Measurements from ENCODE around the gene BCORL1.

BCORL1 gene

DNA sequence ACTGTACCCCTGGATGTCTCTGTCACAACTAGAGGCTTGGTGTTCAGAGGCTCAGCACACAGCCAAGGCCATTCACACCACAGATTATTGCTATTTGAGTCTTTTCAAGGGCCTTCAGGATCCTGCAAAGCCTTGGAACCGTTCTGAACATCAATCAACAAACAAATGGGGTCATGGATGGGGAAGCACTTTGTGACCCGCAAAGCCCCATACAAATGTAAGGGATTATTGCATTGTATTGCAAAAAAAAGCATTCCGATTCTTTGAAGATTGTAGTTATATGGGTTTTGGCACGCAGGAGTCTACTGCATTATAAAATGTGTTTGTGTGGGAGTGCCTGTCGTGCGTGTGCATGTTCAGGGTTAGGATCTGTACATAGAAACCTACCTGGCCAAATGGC lies 17.3 kb upstream of the BCORL1 start:
- no peak for DNase-seq (ENCODE audit: low spot score)

DNA sequence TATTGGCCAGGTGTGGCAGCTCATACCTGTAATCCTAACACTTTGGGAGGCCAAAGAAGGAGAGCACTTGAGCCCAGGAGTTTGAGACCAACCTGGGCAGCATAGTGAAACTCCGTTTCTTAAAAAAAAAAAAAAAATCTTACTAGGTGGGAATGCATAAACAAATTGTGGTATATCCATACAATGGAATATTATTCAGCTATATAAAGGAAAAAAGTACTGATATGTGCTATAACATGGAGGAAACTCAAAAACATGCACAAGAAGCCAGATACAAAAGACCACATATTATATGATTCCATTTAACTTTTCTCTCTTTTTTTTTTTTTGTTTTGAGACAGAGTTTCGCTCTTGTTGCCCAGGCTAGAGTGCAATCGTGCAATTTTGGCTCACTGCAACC lies 13.5 kb upstream of the BCORL1 start:
- DNase-seq (ENCODE audit: low spot score), result no peak

DNA sequence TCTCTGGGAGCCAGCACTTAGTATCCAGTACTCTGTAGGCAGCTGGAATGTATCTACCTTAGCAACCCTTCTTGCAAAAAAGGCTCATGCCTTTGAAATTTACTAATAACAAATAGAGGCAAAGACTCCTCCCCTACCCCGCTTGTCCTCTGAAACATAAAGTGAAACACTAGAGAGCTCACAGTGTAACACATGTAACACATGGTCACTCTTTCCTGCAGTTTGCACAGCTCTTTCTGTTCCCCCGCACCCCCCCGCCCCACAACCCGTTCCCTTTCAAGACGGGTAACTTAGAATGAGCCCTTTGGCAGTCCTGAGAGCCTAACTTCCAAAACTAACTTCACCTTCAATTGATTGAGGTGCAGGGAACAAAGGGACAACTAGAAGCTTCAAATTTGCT lies 6.0 kb upstream of the BCORL1 start:
- no peak for DNase-seq (ENCODE audit: low spot score)

DNA sequence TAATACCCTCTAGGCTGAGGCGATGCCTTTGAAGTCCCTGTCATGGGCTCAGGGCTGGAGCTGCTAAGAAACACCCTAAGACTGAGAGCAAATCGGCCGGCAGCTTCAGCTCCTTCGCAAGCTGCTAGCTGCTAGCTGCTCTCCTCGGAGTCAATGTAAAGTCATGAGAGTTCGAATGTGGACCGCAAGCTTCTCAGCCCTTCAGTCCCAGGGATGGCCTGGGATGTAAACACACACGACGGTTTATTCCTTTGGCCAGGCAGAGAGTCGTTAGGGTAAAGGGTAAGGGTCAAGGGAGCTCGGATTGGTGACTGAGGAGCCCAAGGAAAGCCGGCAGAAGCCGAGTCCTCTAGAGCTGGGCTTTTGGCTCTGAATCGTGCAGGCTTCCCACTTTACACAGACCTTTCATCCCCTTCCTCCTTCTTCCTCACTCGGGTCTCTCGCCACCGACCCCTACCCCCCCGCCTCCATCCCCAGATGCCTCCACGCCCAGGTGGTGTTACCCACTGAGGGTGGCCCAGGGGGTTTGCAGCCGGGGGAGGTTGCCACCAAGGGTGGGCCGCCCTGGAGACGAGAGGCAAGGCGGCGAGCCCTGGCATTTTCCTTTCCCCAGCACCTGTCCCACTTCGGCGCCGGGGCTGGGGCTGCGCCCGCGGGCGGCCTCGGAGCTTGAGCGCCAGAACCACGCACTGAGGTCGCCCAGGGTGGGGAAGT lies 3.1 kb upstream of the BCORL1 start:
- no peak for DNase-seq (ENCODE audit: low spot score)

DNA sequence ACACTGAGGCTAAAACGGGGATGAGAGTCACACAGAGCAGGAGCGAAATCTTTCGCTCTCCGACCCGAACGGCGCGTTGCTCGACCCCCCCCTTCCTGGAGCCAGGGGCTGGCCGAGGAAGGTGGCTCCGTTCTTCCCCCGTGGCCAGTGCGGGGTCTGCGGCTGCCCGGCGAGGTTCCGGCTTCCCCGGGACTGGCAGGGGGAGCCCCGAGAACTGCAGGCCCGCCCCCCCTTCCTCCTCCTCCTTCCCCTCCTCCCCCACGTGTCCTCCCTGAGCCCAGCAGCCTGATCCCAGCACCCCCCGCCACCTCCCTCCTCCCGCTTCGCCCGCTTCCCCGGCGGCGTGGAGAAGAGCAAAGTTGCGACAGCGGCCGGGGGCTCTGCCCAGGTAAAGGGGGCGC lies 2.4 kb upstream of the BCORL1 start:
- no peak for DNase-seq (ENCODE audit: low spot score)

DNA sequence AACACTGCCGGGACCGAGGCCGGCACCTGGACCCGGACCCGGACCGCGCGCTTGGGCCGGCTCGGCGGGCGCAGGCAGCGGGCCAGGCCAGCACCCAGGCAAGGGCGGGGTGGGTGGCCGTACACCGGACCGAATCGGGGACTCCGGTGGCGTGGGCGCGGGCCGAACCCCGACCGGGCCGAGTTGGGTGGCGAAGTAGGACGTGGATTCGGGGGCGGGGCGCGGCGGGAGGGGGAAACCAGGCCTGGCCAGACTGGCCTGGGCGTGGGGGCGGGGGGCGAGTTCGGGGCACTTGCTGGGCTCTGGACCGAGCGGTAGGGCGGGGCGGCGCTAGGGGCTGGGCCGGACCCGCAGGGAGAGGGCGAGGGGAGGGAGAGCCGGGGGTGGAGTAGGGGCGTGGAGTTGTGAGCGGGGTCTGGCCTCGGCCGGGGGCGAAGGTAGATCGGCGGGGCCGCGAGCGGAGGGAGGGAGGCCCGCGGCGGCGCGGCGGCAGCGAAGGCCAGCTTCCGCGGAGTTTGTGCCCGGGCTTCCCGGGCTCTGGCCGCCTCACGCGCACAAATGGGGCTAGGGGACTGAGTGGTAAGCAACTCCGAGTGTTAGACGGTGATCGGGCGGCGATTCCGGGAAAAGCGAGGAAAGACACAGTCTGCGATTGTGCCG lies 1.8 kb upstream of the BCORL1 start:
- DNase-seq (ENCODE audit: low spot score), result no peak

DNA sequence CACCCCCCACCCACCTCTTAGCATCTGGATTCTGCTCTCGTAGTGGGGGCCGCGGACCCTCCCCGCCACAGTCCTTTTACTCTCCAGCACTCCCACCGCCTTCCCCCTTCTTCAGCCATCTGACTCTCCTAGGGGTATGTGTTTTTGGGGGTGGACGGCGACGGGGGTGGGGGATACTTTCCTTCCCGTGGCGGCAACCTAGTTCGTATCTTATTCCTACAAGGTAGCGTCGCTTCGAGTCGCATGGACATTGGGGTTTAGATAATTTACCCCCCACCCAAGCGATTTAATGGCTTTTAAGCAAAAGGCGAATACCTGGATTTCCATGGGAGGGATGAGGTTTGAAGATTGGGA lies 1.3 kb upstream of the BCORL1 start:
- DNase-seq (ENCODE audit: low spot score), result no peak

DNA sequence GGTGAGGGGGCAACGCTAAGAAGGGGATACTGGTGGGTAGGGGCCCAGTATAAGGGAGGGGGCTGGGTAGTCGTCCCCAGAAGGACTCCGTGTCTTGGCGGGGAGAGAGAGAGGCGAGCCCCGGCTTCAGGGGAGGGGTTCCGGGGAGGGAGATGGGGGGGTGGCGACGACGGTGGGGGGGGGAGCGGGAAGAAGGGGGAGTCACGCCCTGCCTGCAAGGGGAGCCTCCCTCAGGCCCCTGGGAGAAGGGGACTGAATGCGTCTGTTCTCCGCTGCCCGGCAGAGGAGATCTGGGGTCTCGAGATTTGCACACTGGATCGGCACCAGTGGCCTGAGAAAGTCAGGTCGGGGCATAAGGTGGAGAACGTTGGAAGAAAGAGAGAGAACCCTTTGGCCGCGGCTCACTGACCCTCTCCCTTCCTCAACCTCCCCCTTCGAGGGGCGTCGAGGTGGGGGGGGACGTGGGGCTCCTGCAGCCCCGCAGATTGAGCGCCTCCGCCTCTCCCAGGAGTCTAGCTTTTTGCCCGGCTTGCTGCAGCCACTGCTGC lies 609 bp upstream of the BCORL1 start:
- DNase-seq (ENCODE audit: low spot score), result no peak

DNA sequence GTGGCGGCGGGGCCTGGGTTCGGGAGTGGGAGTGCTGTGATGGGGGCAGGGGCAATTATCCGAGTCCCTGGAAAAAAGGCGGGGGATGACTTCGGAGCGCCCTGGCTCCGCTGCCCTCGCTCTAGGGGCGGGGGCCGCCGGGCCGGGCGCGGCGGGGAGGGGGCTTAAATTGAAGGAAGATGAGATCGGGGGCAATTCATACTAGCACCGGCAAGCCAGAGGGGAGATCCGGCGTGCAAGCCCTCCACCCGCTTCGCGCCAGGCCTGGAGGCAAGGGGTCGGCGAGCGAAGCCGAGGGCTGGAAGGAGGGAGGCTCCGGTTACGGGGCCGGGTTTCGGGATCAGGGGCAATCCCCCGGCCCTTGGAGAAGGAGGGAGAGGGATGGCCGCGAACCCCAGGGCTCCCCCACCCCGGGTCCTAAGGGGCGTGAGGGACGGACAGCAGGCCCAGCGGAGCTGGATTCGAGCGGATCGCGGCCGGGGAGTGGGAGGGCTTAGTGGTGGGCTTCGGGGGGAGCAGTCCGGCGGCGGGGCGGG lies 1.2 kb downstream of the BCORL1 start:
- DNase-seq (ENCODE audit: low spot score), result no peak

DNA sequence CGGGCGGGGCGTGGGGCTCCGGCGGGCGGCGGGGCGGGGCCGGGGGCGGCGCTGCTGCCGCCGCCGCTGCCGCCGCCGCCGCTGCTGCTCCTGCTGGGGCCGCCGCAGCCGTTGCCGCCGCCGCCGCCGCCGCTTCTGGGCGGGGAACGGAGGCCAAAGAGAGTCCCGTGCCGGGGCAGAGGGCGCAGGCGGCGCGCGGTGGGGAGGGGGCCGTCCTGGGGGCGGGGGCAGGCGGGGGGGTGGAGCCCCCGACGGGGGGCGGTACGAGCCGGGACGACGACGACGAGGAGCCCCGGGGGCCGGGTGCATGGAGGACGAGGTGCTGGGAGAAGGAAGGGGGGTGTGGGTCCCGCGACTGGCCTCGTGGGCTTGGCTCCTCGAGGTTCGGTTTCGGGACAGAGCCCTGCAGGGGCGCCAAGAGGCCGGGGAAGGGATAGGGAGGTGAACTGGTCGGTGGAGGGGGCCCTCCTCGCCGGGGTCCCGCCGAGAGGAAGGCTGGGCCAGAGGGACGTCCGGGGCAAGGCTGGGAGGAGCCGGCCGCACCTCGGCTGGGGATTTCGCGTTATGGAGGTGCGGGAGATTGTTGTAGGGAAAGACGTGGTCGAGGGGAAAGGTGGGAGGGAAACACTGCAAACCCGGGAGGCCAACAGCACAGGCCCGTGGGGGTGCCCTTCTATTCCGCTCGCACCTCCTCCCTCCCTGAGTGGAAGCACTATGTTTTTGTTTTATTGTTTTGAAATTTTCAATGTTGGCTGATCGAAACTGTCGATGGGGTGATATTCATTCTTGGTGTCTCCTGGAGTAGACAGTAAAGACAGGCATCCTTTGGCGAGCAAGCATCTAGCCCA lies 1.9 kb downstream of the BCORL1 start:
- DNase-seq (ENCODE audit: low spot score), result no peak

DNA sequence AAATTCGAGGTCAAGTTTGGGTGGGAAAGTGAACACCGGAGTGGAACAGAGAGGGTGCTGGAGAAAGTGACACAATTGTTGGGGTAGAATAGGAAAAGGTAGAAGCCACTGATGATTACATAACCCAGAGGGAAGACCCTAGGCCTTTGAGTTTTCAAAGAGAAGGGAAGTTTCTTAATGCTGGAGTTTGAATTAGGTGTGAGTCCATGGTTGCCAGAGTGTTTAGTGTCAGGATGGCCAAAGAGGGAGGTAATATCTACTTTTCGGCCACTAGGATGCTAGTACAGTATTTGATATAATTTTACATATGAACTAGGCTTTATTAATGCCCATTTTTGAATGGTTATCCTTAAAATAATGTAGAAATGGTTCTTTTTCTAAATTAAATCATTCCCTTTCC lies 5.4 kb downstream of the BCORL1 start:
- no peak for DNase-seq (ENCODE audit: low spot score)

DNA sequence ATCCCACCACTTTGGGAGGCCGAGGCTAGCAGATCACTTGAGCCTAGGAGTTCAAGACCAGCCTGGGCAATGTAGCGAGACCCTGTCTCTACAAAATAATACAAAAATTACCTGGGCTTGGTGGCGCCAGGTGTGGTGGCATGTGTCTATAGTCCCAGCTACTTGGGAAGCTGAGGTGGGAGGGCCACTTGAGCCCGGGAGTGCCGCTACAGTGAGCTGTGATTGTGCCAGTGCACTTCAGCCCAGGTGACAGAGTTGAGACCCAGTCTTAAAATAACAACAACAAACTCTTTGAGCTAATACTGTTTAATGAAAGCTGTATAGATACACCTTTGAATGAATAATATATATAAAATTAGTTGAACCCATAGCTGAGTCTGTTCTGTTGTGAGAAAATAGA lies 9.7 kb downstream of the BCORL1 start:
- DNase-seq (ENCODE audit: low spot score), result no peak

DNA sequence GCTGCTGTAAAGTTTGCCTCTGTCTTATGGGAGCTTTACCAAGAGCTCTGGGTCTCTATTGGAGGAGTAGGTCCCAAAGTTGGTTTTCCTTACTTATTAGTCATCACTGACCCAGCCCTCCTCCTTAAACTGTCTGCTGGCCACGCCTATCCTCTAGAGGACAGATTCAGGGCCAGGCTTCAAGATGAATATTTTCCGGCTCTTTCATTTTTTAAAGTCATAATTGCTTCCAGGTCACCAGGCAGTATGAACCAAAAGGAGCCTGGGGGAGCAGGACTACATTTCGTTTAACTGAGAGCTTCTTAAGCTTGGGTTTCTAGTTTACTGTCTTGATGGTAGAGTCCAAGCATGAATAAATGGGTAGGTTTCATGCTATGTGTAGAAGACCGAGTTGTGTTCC lies 13.7 kb downstream of the BCORL1 start:
- no peak for DNase-seq (ENCODE audit: low spot score)

DNA sequence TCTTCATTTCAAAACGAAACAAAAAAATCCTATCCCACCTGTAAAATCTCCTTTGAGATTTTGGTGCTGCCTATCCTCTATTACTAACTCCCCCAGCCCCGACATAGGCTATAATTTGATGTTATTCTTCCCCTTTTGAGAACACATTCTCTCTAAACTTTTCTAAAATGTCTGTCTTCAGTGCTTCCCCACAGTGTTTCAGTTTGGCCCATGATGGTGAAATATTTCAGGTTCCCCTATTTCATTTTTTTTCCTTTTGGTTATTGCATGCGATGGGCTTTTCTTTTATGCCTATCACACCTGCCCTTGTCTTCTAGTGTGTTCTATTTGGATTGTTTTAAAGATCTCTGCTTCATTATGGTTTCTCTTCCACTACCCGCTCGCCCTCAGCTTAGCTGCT lies 14.7 kb downstream of the BCORL1 start:
- DNase-seq (ENCODE audit: low spot score), result no peak

DNA sequence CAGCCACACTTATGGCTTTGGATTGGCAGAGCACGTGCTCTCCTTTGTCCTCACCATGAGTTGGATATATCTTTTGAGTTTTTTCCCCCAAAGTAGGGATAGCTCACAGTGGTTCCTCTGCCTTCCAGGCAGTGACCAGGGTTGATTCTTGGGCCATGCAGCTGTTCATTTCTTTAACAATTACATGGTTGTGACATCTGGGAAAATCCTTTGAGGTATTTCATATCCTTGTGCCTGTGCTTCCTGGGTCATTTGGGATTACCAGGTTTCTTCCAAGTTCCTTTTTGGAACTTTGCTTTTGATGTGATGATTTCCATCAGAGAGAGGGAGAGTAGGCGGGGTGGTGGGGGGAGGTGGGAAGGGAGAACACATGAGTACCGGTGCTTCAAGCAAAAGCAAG lies 15.6 kb downstream of the BCORL1 start:
- DNase-seq (ENCODE audit: low spot score), result no peak

DNA sequence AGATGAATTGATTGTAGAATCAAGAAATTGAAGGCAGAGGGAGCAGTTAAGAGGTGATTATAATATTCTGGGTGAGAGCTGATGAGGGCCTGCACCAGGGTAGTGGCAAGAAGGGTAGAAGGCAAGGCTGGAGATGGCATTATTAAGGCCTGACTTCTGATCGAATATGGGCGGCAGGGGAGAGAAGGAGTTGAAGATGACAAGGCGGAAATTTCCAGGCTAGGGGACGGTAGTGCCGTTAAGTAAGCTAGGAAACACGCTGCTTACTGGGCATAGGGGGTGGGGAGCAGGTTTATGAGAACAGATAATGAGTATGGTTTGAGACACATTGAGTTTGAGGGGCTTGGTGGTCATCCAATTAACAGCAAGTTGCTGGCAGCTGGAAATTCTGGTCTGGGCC lies 19.5 kb downstream of the BCORL1 start:
- DNase-seq (ENCODE audit: low spot score), result no peak

DNA sequence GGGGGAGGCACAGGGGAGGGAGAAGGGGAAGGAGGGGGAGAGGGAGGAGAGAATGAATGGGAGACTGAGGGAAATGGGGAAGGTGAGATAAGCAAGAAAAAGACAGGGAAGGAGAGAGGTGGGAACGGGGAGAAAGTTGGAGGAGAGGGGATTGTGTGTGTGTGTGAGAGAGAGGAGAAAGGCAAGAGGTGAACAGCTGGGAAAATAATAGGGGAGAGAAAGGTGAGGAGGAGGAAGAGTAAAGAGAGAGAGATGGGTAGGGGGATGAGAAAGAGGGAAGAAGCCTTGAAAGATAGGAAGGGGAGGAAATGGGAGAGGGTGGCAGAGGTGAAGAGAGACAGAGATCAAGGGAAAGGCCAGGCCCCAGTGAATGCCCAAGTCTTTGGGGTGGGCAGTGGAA lies 20.1 kb downstream of the BCORL1 start:
- no peak for DNase-seq (ENCODE audit: low spot score)

DNA sequence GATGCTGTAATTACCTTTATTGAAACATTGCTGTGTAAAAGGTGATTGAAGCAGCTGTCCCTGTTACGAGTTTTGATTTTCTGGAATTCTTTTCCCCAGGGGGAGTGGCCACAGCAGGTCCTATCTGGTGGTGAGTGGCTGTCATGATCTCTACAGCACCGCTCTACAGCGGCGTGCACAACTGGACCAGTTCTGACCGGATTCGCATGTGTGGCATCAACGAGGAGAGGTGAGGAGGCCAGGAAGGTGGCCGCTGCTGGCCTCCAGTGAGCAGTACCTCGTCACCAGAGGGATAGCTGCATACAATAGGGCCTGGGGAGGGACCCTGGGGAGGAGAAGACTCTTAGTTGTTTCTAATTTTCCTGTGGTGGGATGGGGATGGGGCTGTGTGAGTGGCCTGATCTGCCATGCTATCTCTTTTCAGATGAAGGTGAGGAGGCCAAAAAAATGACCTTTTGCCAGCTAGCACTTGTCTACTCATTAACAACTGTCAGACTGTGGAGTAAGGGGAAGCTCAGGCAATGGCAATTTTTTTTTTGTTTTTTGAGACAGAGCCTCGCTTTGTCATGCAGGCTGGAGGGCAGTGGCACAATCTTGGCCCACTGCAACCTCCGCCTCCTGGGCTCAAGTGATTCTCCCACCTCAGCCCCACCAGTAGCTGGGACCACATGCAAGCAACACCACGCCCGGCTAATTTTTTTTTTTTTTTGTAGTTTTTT lies 22.8 kb downstream of the BCORL1 start:
- no peak for DNase-seq (ENCODE audit: low spot score)

DNA sequence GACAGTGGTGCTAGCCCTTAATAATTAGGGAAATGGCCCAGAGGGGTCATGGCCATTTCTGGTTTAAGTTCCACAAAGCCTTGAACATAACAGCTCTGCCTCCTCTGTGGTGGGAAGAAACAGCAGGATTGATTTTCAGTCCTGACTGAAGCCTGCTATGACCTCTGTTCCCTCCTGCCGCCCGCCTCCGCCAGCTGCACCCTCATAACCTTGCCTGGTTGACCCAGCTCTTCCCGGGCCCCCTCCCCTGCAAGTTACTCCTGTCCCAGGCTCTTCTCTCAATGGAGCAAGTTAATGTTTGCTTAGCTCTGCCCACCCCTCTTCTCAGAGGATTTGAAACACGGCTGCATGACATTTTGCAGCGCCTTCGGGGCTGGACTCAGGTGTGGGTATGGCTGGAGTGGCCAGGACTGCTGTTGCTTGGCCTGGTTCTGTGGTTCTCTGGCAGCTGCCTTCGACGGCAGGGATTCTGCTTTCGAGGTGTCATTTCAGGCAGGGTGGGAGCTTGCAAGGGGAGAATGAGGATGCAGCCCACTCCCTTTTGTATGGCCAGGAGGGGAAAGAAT lies 27.3 kb downstream of the BCORL1 start:
- no peak for DNase-seq (ENCODE audit: low spot score)

DNA sequence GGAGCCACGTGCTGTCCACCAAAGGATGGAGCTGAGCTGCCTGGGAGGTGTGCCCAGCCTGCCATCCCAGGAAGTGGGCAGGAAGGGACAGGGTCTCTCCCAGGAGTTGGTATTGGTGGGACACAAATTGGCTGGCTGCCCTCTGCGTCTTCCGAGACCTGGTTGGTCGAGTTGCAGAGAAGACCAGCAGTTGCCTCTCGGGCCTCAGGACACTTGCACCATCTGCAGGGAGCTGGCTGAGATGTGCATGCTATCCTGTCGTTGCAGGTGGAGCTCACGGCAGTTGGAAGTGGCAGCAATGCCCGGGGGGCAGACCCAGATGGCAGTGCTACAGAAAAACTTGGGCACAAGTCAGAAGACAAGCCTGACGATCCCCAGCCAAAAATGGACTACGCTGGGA lies 30.2 kb downstream of the BCORL1 start:
- no peak for DNase-seq (ENCODE audit: low spot score)

DNA sequence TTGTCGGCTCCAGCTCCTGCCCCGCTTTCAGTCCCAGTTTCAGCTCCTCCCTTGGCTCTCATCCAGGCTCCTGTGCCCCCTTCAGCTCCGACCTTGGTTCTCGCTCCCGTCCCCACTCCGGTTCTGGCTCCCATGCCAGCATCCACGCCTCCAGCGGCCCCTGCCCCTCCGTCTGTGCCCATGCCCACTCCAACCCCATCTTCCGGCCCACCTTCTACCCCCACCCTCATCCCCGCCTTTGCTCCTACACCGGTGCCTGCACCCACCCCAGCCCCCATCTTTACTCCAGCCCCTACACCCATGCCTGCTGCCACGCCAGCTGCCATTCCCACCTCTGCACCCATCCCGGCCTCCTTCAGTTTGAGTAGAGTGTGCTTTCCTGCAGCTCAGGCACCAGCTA lies 31.2 kb downstream of the BCORL1 start:
- DNase-seq (ENCODE audit: low spot score), result no peak

DNA sequence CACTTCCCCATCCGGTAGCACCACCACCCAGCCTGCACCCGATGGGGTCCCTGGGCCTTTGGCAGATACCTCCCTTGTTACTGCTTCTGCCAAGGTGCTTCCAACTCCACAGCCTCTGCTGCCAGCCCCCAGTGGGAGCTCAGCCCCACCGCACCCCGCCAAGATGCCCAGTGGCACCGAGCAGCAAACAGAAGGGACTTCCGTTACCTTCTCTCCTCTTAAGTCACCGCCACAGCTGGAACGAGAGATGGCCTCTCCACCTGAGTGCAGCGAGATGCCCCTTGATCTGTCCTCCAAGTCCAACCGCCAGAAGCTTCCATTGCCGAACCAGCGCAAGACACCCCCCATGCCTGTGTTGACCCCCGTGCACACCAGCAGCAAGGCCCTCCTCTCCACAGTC lies 31.9 kb downstream of the BCORL1 start:
- no peak for DNase-seq (ENCODE audit: low spot score)
